ENCODE results near the gene SPTBN5.

Gene SPTBN5

GRCh38 chr15:41893422-41894250 is at the start of gene SPTBN5:
TSS of gene SPTBN5 (minus strand) at chr15:41894053. CDS start at chr15:41893497, 556 bp downstream.
- DNase-seq (ENCODE audit: low read depth): no peak

GRCh38 chr15:41942886-41943285 is 49.0 kb upstream of the SPTBN5 start:
- DNase-seq (ENCODE audit: low read depth): no peak

- DNase-seq (ENCODE audit: low read depth): no peak
Measured at GRCh38 chr15:41941644-41942415, 48.0 kb upstream of the SPTBN5 start.

- peak; percentile 27 for DNase-seq (ENCODE audit: low read depth)
Measured at GRCh38 chr15:41940441-41940857, 46.6 kb upstream of the SPTBN5 start.

- no peak for DNase-seq (ENCODE audit: low read depth)
Measured at GRCh38 chr15:41939986-41940385, 46.1 kb upstream of the SPTBN5 start.

GRCh38 chr15:41937568-41937923 is 43.7 kb upstream of the SPTBN5 start:
- no peak for DNase-seq (ENCODE audit: low read depth)

GRCh38 chr15:41936649-41937567 is 43.1 kb upstream of the SPTBN5 start:
- DNase-seq (ENCODE audit: low read depth): peak; percentile 55

- no peak for DNase-seq (ENCODE audit: low read depth)
Measured at GRCh38 chr15:41936155-41936554, 42.3 kb upstream of the SPTBN5 start.

GRCh38 chr15:41935566-41936020 is 41.7 kb upstream of the SPTBN5 start:
- no peak for DNase-seq (ENCODE audit: low read depth)

- DNase-seq (ENCODE audit: low read depth): peak; percentile 49
Measured at GRCh38 chr15:41934843-41935242, 41.0 kb upstream of the SPTBN5 start.

- DNase-seq (ENCODE audit: low read depth): no peak
Measured at GRCh38 chr15:41933771-41934170, 39.9 kb upstream of the SPTBN5 start.

- DNase-seq (ENCODE audit: low read depth): no peak
Measured at GRCh38 chr15:41933326-41933725, 39.5 kb upstream of the SPTBN5 start.

GRCh38 chr15:41932511-41933289 is 38.8 kb upstream of the SPTBN5 start:
- no peak for DNase-seq (ENCODE audit: low read depth)

GRCh38 chr15:41932101-41932500 is 38.2 kb upstream of the SPTBN5 start:
- DNase-seq (ENCODE audit: low read depth): no peak

GRCh38 chr15:41930867-41931222 is 37.0 kb upstream of the SPTBN5 start:
- DNase-seq (ENCODE audit: low read depth): no peak

GRCh38 chr15:41930221-41930866 is 36.5 kb upstream of the SPTBN5 start:
- DNase-seq (ENCODE audit: low read depth): no peak

GRCh38 chr15:41928637-41929620 is 35.1 kb upstream of the SPTBN5 start:
- DNase-seq (ENCODE audit: low read depth): no peak

- DNase-seq (ENCODE audit: low read depth): no peak
Measured at GRCh38 chr15:41928100-41928499, 34.2 kb upstream of the SPTBN5 start.

- DNase-seq (ENCODE audit: low read depth): no peak
Measured at GRCh38 chr15:41927536-41927935, 33.7 kb upstream of the SPTBN5 start.

Measured in stimulated activated CD8-positive, alpha-beta memory T cell treated with anti-CD3 and anti-CD28 coated beads, Interleukin-12 subunit alpha, Interleukin-12 subunit beta, amount 100 ng/mL, for 4 hours (primary cell).